Endothelial cell of umbilical vein (primary cell): Measurements from ENCODE around the gene COL5A1.

Experiments used
- FOS ChIP-seq: IDR thresholded peaks from 2 replicates; pipeline ENCODE4 v1.6.1; 2011; ENCODE audit warnings: mild to moderate bottlenecking, low read length, moderate library complexity, borderline replicate concordance; ENCODE audit not compliant: insufficient read depth
- TF ChIP-seq, protein P1 (sequence below), 2 donors: IDR thresholded peaks; 1 replicate in 1 of 2; 2 replicates in 1 of 2; pipeline ENCODE4 v1.5.1; 2011; ENCODE audit warnings: low read length in 2 of 2, mild to moderate bottlenecking in 2 of 2, moderate library complexity in 2 of 2, control low read depth in 1 of 2, inconsistent platforms in 1 of 2, low read depth in 1 of 2; ENCODE audit not compliant: insufficient read depth in 1 of 2; ENCODE audit errors: extremely low read depth in 1 of 2

DNA sequence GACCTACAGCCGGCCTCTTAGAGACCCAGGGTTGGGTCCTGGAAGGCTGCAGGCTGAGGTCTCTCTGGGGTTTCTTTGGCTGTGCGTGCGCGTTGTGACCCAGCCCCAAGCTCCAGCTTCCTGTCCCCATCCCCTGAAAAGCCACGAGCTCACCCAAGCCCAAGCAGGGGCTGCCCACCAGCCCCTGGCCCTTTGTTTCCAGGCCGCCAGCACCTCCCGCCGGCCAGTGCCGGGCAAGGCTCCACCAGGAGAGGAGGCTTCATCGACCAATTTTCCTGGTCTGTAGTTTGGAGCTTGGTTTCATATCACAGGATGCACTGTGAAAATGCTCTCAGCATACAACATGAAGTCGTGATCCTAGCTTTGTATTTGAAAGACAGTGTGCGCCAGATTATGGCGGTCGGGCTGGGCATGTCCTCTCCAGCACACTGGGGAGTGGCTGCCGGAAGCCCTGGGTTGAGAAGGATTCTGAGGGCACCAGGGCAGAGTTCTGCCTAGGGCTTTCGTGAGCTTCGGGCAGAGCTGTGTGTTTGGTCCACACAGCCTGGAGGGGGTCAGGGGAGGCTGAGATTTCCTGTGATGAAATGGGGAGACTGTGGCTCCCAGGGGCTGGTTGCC, 78.6 kb downstream of the COL5A1 start:
- TF ChIP-seq FOS, result no peak
- TF ChIP-seq, protein P1, sequence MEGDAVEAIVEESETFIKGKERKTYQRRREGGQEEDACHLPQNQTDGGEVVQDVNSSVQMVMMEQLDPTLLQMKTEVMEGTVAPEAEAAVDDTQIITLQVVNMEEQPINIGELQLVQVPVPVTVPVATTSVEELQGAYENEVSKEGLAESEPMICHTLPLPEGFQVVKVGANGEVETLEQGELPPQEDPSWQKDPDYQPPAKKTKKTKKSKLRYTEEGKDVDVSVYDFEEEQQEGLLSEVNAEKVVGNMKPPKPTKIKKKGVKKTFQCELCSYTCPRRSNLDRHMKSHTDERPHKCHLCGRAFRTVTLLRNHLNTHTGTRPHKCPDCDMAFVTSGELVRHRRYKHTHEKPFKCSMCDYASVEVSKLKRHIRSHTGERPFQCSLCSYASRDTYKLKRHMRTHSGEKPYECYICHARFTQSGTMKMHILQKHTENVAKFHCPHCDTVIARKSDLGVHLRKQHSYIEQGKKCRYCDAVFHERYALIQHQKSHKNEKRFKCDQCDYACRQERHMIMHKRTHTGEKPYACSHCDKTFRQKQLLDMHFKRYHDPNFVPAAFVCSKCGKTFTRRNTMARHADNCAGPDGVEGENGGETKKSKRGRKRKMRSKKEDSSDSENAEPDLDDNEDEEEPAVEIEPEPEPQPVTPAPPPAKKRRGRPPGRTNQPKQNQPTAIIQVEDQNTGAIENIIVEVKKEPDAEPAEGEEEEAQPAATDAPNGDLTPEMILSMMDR (IDR thresholded peaks at IDR 0.05; ENCODE audit: extremely low read depth in 1 of 2, insufficient read depth in 1 of 2, low read depth in 1 of 2, low read length in 2 of 2), result no peak
